ENCODE data around the gene GPR55.

The GPR55 gene

GRCh38 chr2:230957756-230958391 lies 32.8 kb upstream of the GPR55 start:
- H3K4me1 ChIP-seq (ENCODE audit: insufficient read depth, low read length), result peaks cover 11% of the 10 kb centered on the region
- H3K27me3 ChIP-seq (ENCODE audit: insufficient read depth, low read length), result peaks cover 35% of the 10 kb centered on the region
- H3K36me3 ChIP-seq (ENCODE audit: insufficient read depth, low read length), result no peaks in the 10 kb centered on the region
- H3K9me3 ChIP-seq (ENCODE audit: low read length), result no peaks in the 10 kb centered on the region
- H2AFZ ChIP-seq (ENCODE audit: low read depth, low read length), result no peak overlapping the region
- H3K4me3 ChIP-seq (ENCODE audit: low read length), result peak overlapping the region; percentile 27

- peaks cover 11% of the 10 kb centered on the region for H3K4me1 ChIP-seq (ENCODE audit: insufficient read depth, low read length)
- H3K4me3 ChIP-seq (ENCODE audit: low read length), result peak overlapping the region; percentile 27
- H3K36me3 ChIP-seq (ENCODE audit: insufficient read depth, low read length), result no peaks in the 10 kb centered on the region
- H3K27me3 ChIP-seq (ENCODE audit: insufficient read depth, low read length), result peaks cover 35% of the 10 kb centered on the region
- no peaks in the 10 kb centered on the region for H3K9me3 ChIP-seq (ENCODE audit: low read length)
- no peak overlapping the region for H2AFZ ChIP-seq (ENCODE audit: low read depth, low read length)
Observed at GRCh38 chr2:230956827-230957755, 32.0 kb upstream of the GPR55 start.

- Histone ChIP-seq H3K9me3 (ENCODE audit: low read length) (no peaks in the 10 kb centered on the region), H3K4me1 (ENCODE audit: insufficient read depth, low read length) (peaks cover 11% of the 10 kb centered on the region), H3K36me3 (ENCODE audit: insufficient read depth, low read length) (no peaks in the 10 kb centered on the region), H2AFZ (ENCODE audit: low read depth, low read length) (no peak overlapping the region), H3K4me3 (ENCODE audit: low read length) (no peak overlapping the region), H3K27me3 (ENCODE audit: insufficient read depth, low read length) (peaks cover 35% of the 10 kb centered on the region)
Observed at GRCh38 chr2:230955163-230955737, 30.2 kb upstream of the GPR55 start.

- peaks cover 35% of the 10 kb centered on the region for H3K27me3 ChIP-seq (ENCODE audit: insufficient read depth, low read length)
- no peak overlapping the region for H2AFZ ChIP-seq (ENCODE audit: low read depth, low read length)
- H3K4me1 ChIP-seq (ENCODE audit: insufficient read depth, low read length), result peaks cover 11% of the 10 kb centered on the region
- H3K4me3 ChIP-seq (ENCODE audit: low read length), result no peak overlapping the region
- no peaks in the 10 kb centered on the region for H3K36me3 ChIP-seq (ENCODE audit: insufficient read depth, low read length)
- H3K9me3 ChIP-seq (ENCODE audit: low read length), result no peaks in the 10 kb centered on the region
Observed at GRCh38 chr2:230954746-230955145, 29.7 kb upstream of the GPR55 start.

- Histone ChIP-seq H3K36me3 (ENCODE audit: insufficient read depth, low read length) (no peaks in the 10 kb centered on the region), H3K27me3 (ENCODE audit: insufficient read depth, low read length) (peaks cover 33% of the 10 kb centered on the region), H2AFZ (ENCODE audit: low read depth, low read length) (no peak overlapping the region), H3K4me3 (ENCODE audit: low read length) (no peak overlapping the region), H3K9me3 (ENCODE audit: low read length) (no peaks in the 10 kb centered on the region), H3K4me1 (ENCODE audit: insufficient read depth, low read length) (peaks cover 11% of the 10 kb centered on the region)
Observed at GRCh38 chr2:230953845-230954244, 28.8 kb upstream of the GPR55 start.

GRCh38 chr2:230952226-230952956 lies 27.3 kb upstream of the GPR55 start:
- peaks cover 23% of the 10 kb centered on the region for H3K27me3 ChIP-seq (ENCODE audit: insufficient read depth, low read length)
- no peak overlapping the region for H2AFZ ChIP-seq (ENCODE audit: low read depth, low read length)
- peaks cover 1% of the 10 kb centered on the region for H3K4me1 ChIP-seq (ENCODE audit: insufficient read depth, low read length)

GRCh38 chr2:230951396-230951795 lies 26.4 kb upstream of the GPR55 start:
- Histone ChIP-seq H2AFZ (ENCODE audit: low read depth, low read length) (no peak overlapping the region), H3K9me3 (ENCODE audit: low read length) (no peaks in the 10 kb centered on the region), H3K4me3 (ENCODE audit: low read length) (no peak overlapping the region)

More at GRCh38 chr2:230952226-230952956, 27.3 kb upstream of the GPR55 start:
- H3K4me3 ChIP-seq (ENCODE audit: low read length), result no peak overlapping the region
- H3K9me3 ChIP-seq (ENCODE audit: low read length), result no peaks in the 10 kb centered on the region
- H3K36me3 ChIP-seq (ENCODE audit: insufficient read depth, low read length), result no peaks in the 10 kb centered on the region

GRCh38 chr2:230950874-230951339 lies 25.9 kb upstream of the GPR55 start:
- Histone ChIP-seq H3K36me3 (ENCODE audit: insufficient read depth, low read length) (no peaks in the 10 kb centered on the region), H3K4me3 (ENCODE audit: low read length) (no peak overlapping the region), H3K27me3 (ENCODE audit: insufficient read depth, low read length) (peaks cover 13% of the 10 kb centered on the region), H3K9me3 (ENCODE audit: low read length) (no peaks in the 10 kb centered on the region), H3K4me1 (ENCODE audit: insufficient read depth, low read length) (no peaks in the 10 kb centered on the region), H2AFZ (ENCODE audit: low read depth, low read length) (no peak overlapping the region)

More at GRCh38 chr2:230951396-230951795, 26.4 kb upstream of the GPR55 start:
- H3K4me1 ChIP-seq (ENCODE audit: insufficient read depth, low read length), result no peaks in the 10 kb centered on the region
- H3K36me3 ChIP-seq (ENCODE audit: insufficient read depth, low read length), result no peaks in the 10 kb centered on the region
- H3K27me3 ChIP-seq (ENCODE audit: insufficient read depth, low read length), result peaks cover 14% of the 10 kb centered on the region

GRCh38 chr2:230949966-230950873 lies 25.2 kb upstream of the GPR55 start:
- no peak overlapping the region for H2AFZ ChIP-seq (ENCODE audit: low read depth, low read length)

GRCh38 chr2:230947908-230948365 lies 22.9 kb upstream of the GPR55 start:
- Histone ChIP-seq H3K9me3 (ENCODE audit: low read length) (no peaks in the 10 kb centered on the region), H3K27me3 (ENCODE audit: insufficient read depth, low read length) (peaks cover 3% of the 10 kb centered on the region), H3K36me3 (ENCODE audit: insufficient read depth, low read length) (no peaks in the 10 kb centered on the region), H3K4me3 (ENCODE audit: low read length) (no peak overlapping the region), H2AFZ (ENCODE audit: low read depth, low read length) (no peak overlapping the region), H3K4me1 (ENCODE audit: insufficient read depth, low read length) (no peaks in the 10 kb centered on the region)

More at GRCh38 chr2:230949966-230950873, 25.2 kb upstream of the GPR55 start:
- no peaks in the 10 kb centered on the region for H3K36me3 ChIP-seq (ENCODE audit: insufficient read depth, low read length)
- H3K9me3 ChIP-seq (ENCODE audit: low read length), result no peaks in the 10 kb centered on the region
- H3K4me1 ChIP-seq (ENCODE audit: insufficient read depth, low read length), result no peaks in the 10 kb centered on the region
- no peak overlapping the region for H3K4me3 ChIP-seq (ENCODE audit: low read length)
- H3K27me3 ChIP-seq (ENCODE audit: insufficient read depth, low read length), result peaks cover 7% of the 10 kb centered on the region

GRCh38 chr2:230947235-230947576 lies 22.2 kb upstream of the GPR55 start:
- Histone ChIP-seq H3K27me3 (ENCODE audit: insufficient read depth, low read length) (peaks cover 3% of the 10 kb centered on the region), H3K9me3 (ENCODE audit: low read length) (no peaks in the 10 kb centered on the region), H2AFZ (ENCODE audit: low read depth, low read length) (no peak overlapping the region), H3K4me1 (ENCODE audit: insufficient read depth, low read length) (no peaks in the 10 kb centered on the region), H3K36me3 (ENCODE audit: insufficient read depth, low read length) (no peaks in the 10 kb centered on the region), H3K4me3 (ENCODE audit: low read length) (no peak overlapping the region)

Measured in neuron (in vitro differentiated cells).